Cardiac fibroblast (primary cell): ENCODE measurements around the gene ZMYND10.

Experiments used
- DNase-seq, 2 donors: peaks; one replicate each; pipeline versions ENCODE4 v3.0.0 to v3.0.0-alpha.2; 2010; ENCODE audit warnings: low read depth in 2 of 2
- H3K4me3 ChIP-seq, 2 donors: replicated peaks in 1 of 2; 1 replicate in 1 of 2; 2 replicates in 1 of 2; pipeline ENCODE4 v1.5.1; 2011; ENCODE audit warnings: low read depth in 2 of 2, low read length in 2 of 2, mild to moderate bottlenecking in 2 of 2, moderate library complexity in 1 of 2
- TF ChIP-seq, protein P1 (sequence below): IDR thresholded peaks from one replicate; pipeline ENCODE4 v1.5.1; 2011; ENCODE audit warnings: low read depth, mild to moderate bottlenecking, low read length, inconsistent platforms

Gene ZMYND10

DNA sequence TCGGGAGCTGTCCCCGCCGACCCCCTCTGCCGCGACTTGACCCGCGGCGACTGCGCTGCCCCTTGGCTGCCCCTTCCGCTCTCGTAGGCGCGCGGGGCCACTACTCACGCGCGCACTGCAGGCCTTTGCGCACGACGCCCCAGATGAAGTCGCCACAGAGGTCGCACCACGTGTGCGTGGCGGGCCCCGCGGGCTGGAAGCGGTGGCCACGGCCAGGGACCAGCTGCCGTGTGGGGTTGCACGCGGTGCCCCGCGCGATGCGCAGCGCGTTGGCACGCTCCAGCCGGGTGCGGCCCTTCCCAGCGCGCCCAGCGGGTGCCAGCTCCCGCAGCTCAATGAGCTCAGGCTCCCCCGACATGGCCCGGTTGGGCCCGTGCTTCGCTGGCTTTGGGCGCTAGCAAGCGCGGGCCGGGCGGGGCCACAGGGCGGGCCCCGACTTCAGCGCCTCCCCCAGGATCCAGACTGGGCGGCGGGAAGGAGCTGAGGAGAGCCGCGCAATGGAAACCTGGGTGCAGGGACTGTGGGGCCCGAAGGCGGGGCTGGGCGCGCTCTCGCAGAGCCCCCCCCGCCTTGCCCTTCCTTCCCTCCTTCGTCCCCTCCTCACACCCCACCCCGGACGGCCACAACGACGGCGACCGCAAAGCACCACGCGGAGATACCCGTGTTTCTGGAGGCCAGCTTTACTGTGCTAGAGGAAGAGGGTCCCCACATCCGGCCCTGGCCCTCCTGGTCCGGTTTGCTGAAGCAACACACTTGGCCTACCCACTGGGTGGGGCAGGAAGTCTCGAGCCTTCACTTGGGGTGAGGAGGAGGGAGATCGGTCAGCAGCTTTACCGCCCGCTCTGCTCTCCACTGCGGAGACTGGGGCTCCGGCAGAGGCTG lies 4.8 kb downstream of the ZMYND10 start, which contains the start of gene RASSF1:
Gene RASSF1 (minus strand): TSS at position 389 of the 882 bp plus-strand sequence. CDS start 31 bp downstream, at position 358.
- peak; percentile 64 for DNase-seq
- TF ChIP-seq, protein P1, sequence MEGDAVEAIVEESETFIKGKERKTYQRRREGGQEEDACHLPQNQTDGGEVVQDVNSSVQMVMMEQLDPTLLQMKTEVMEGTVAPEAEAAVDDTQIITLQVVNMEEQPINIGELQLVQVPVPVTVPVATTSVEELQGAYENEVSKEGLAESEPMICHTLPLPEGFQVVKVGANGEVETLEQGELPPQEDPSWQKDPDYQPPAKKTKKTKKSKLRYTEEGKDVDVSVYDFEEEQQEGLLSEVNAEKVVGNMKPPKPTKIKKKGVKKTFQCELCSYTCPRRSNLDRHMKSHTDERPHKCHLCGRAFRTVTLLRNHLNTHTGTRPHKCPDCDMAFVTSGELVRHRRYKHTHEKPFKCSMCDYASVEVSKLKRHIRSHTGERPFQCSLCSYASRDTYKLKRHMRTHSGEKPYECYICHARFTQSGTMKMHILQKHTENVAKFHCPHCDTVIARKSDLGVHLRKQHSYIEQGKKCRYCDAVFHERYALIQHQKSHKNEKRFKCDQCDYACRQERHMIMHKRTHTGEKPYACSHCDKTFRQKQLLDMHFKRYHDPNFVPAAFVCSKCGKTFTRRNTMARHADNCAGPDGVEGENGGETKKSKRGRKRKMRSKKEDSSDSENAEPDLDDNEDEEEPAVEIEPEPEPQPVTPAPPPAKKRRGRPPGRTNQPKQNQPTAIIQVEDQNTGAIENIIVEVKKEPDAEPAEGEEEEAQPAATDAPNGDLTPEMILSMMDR: no peak
- peak within 1 kb of the TSS; percentile 43 to 64 for H3K4me3 ChIP-seq

DNA sequence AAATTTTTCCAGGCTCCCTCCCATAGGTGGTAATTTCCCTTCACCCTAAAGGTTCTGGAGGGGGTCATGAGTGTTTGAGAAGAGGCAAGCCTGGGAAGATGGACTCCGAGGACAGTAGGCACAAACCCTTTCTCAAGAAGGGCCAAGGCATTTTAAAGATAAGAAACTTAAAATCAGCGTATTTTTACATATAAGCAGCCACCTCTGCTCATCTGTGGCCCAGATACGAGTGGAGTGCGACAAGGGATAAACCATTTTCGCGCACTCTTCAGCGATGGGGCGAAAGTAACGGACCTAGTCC lies 5.4 kb downstream of the ZMYND10 start:
- TF ChIP-seq, protein P1: no peak
- peak overlapping the region; percentile 43 to 64 for H3K4me3 ChIP-seq
- DNase-seq: no peak

DNA sequence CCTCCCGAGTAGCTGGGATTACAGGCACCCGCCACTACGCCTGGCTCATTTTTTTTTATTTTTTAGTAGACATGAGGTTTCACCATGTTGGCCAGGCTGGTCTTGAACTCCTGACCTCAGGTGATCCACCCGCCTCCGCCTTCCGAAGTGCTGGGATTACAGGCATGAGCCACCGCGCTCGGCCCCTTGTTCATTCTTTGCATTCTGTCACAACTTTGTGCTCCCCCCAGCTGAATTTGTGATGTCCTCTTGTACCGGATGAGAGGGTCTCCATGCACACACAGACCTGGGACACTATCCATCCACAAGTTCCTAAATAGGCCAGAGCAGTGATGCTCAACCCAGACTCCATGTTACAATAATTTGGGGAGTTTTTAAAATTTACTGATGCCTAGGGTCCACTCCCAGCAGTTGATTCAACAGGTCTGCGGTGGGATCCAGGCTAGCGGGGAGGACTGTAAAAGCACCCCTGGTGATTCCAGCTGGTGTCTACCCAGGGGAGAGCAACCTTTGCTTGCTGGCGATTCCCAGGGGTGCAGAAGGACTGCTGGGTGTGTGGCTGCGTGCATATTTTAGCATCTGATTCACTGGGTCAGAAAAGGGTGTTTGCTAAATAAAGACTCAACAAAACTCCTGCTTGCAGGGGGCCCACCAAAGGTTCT lies 5.9 kb downstream of the ZMYND10 start:
- DNase-seq: peak; percentile 53 to 85

DNA sequence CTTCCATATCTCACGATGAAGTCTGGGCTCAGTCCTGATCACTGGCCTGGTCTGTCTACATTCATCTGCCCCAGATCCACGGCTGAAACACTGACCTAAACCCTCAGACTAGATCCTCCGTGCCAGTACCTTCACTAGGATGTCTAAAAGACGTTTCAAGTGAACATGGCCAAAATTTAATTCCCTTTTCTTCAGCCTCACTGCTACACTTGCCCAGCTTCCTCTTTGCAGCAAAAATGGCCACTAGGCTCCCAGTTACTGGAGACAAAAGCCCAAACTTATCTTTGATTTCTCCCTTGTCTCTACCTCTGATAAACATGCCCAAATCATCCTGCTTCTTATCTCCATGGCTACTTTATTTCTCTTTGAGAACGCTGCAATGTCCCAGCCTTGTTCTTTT lies 6.6 kb downstream of the ZMYND10 start:
- no peak overlapping the region for H3K4me3 ChIP-seq

More for the DNA sequence above, 5.9 kb downstream of the ZMYND10 start:
- peak overlapping the region; percentile 43 to 64 for H3K4me3 ChIP-seq
- TF ChIP-seq, protein P1: no peak

DNA sequence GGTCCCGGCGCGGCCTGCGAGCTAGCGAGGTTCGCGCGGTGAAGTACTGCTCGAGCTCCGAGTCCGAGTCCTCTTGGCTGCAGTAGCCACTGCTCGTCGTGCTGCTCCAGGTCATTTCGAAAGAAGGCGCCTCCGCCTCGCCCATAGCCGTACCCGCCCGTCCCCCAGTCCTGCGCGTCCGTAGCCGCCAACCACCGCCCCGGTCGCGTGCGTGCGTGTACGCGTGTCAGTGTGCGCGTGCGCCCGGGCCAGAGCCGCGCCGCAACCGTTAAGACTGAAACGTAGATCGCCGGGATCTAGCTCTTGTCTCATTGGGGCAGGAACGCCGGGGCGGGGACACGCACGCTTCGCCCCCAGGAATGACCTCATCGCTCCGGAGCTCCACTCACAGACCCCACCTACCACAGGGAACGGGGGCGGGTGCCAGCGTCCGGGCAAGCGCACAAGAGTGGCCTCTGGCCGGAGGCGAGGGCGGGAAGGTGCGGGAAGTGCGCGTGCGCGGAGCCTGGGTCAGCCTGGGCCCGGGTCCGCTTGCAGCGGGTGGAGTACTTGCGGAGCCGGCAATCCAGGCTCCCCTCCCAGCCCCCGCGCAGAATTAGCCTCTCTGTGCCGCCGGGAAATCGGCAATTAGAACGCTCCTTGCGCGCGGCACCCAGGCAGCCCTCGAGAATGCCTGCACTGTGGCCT lies 8.2 kb downstream of the ZMYND10 start:
- DNase-seq: peak; percentile 100

More for the DNA sequence above, 6.6 kb downstream of the ZMYND10 start:
- TF ChIP-seq, protein P1: no peak
- DNase-seq: no peak

More for the DNA sequence above, 8.2 kb downstream of the ZMYND10 start:
- peak overlapping the region; percentile 85 to 89 for H3K4me3 ChIP-seq
- TF ChIP-seq, protein P1: no peak
